Endothelial cell of umbilical vein (primary cell): ENCODE data around the gene SUPT7L. TPM values are rescaled to one million over a fixed set of nuclear protein-coding genes. Genes with fewer than 3 reads are reported as not detected.

Experiments used
- BruUV-seq: library from RNA; stranded (reverse); fragments of 400-500 nt; replicated peaks from 2 replicates; lab custom pipeline; 2021; lab: Mats Ljungman, UMichigan
- CTCF ChIA-PET: fragments of 300-600, 350-600 bp; sonication (Branson Sonifier 250); formaldehyde crosslinking; loops from one replicate; lab custom pipeline; 2021; ENCODE audit warnings: antibody characterized with exemption, inconsistent platforms; lab: Charles Lee
- POLR2A ChIA-PET: fragments of 300-600, 350-600 bp; sonication (Branson Sonifier 250); formaldehyde crosslinking; loops from one replicate; lab custom pipeline; 2021; ENCODE audit warnings: antibody characterized with exemption, inconsistent platforms; lab: Charles Lee
- DNase-seq: peaks from one replicate; pipeline ENCODE4 v3.0.0-alpha.2; 2011; ENCODE audit warnings: low read depth, low spot score
- FAIRE-seq: peaks from 2 replicates; lab custom pipeline; 2011; peaks lifted over from hg19 to GRCh38; lab: Jason Lieb, UNC
- H2AFZ ChIP-seq: 2 replicates; pipeline ENCODE4 v1.6.0; 2012; ENCODE audit warnings: low read depth, low read length, control low read depth, inconsistent platforms
- H3K27ac ChIP-seq: 2 replicates; pipeline ENCODE4 v1.5.1; 2011; ENCODE audit warnings: low read depth, mild to moderate bottlenecking, control low read depth, low read length, moderate library complexity; ENCODE audit not compliant: insufficient read depth
- H3K27me3 ChIP-seq, 2 experiments: 2 replicates each; pipeline versions ENCODE4 v1.6.0 to v1.6.1; 2011; ENCODE audit warnings: low read length in 2 of 2, mixed read lengths in 1 of 2; ENCODE audit not compliant: control insufficient read depth in 2 of 2, insufficient read depth in 2 of 2
- H3K36me3 ChIP-seq, 2 experiments: 2 replicates in 1 of 2; 3 replicates in 1 of 2; pipeline ENCODE4 v1.5.1; 2011; ENCODE audit warnings: low read length in 2 of 2, mild to moderate bottlenecking in 1 of 2, moderate library complexity in 1 of 2; ENCODE audit not compliant: control insufficient read depth in 2 of 2, insufficient read depth in 2 of 2; ENCODE audit errors: extremely low read depth in 1 of 2
- H3K4me1 ChIP-seq: 3 replicates; pipeline ENCODE4 v1.5.1; 2011; ENCODE audit warnings: mild to moderate bottlenecking, low read length; ENCODE audit not compliant: control insufficient read depth, insufficient read depth; ENCODE audit errors: extremely low read depth
- H3K4me2 ChIP-seq: 2 replicates; pipeline ENCODE4 v1.6.1; 2011; ENCODE audit warnings: low read length, control low read depth, mixed read lengths; ENCODE audit not compliant: insufficient read depth
- H3K4me3 ChIP-seq, 3 experiments: fragments of 200-600 bp in 1 of 3; sonication (generic), shearing (Covaris generic) in 1 of 3; replicated peaks in 1 of 3; 2 replicates each; pipeline ENCODE4 v1.5.1; 2011 to 2016; ENCODE audit warnings: control low read depth in 3 of 3, low read length in 3 of 3, mild to moderate bottlenecking in 2 of 3, inconsistent platforms in 1 of 3, low read depth in 1 of 3, moderate library complexity in 1 of 3; ENCODE audit not compliant: insufficient read depth in 1 of 3
- H3K79me2 ChIP-seq: 2 replicates; pipeline ENCODE4 v1.6.0; 2012; ENCODE audit warnings: low read length, inconsistent platforms; ENCODE audit not compliant: control insufficient read depth, insufficient read depth
- H3K9ac ChIP-seq: replicated peaks from 2 replicates; pipeline ENCODE3; 2011; ENCODE audit warnings: low read length, control low read depth; ENCODE audit not compliant: insufficient read depth; ENCODE audit errors: extremely low read depth
- H3K9me1 ChIP-seq: replicated peaks from 3 replicates; pipeline ENCODE4 v1.6.0; 2011; ENCODE audit warnings: mild to moderate bottlenecking, low read length; ENCODE audit not compliant: control insufficient read depth, insufficient read depth; ENCODE audit errors: extremely low read depth
- H3K9me3 ChIP-seq: replicated peaks from 2 replicates; pipeline ENCODE4 v1.5.1; 2012; ENCODE audit warnings: low read length, inconsistent platforms; ENCODE audit not compliant: control insufficient read depth, insufficient read depth
- H4K20me1 ChIP-seq: replicated peaks from 2 replicates; pipeline ENCODE3; 2011; ENCODE audit warnings: mild to moderate bottlenecking, low read length; ENCODE audit not compliant: control insufficient read depth, insufficient read depth; ENCODE audit errors: extremely low read depth
- FOS ChIP-seq: IDR thresholded peaks from 2 replicates; pipeline ENCODE4 v1.6.1; 2011; ENCODE audit warnings: mild to moderate bottlenecking, low read length, moderate library complexity, borderline replicate concordance; ENCODE audit not compliant: insufficient read depth
- GATA2 ChIP-seq: IDR thresholded peaks from 2 replicates; pipeline ENCODE4 v1.7.0; 2011; ENCODE audit warnings: low read depth, mild to moderate bottlenecking, moderate library complexity, mixed read lengths, low read length; ENCODE audit not compliant: insufficient read length, insufficient read depth
- POLR2A ChIP-seq: IDR thresholded peaks from 2 replicates; pipeline ENCODE4 v1.6.1; 2012; ENCODE audit warnings: low read depth, mild to moderate bottlenecking, control low read depth, low read length
- POLR2AphosphoS5 ChIP-seq: IDR thresholded peaks from 2 replicates; pipeline ENCODE4 v1.6.1; 2012; ENCODE audit warnings: low read depth, mild to moderate bottlenecking, control low read depth, low read length, moderate library complexity; ENCODE audit not compliant: insufficient read depth
- dilution Hi-C: fragments of 300-500 bp; cut with MboI; formaldehyde crosslinking; loops from one replicate; pipeline ENCODE4 v1.15.0; 2019; ENCODE audit warnings: low sequenced_read_pairs; ENCODE audit not compliant: extremely low pct_ligation_motif_present
- intact Hi-C: fragments of 100-400 bp; cut with micrococcal nuclease; formaldehyde crosslinking; loops from one replicate; pipeline ENCODE4 v1.10.0; 2022
- polyA plus RNA-seq, 4 experiments: library from polyadenylated mRNA; depleted of rRNA in 3 of 4; stranded (reverse) in 3 of 4; unstranded in 1 of 4; fragments of >200 nt; gene quantifications; 2 replicates each; pipeline versions ENCODE4 v1.2.1 to v1.2.3, GENCODE V29; 2011 to 2012; ENCODE audit warnings: missing spikeins in 1 of 4
- total RNA-seq: library from RNA; stranded (reverse); gene quantifications from 2 replicates; pipeline ENCODE4 v1.2.3, GENCODE V29; 2021
- TF ChIP-seq, protein P1 (sequence below): IDR thresholded peaks from 2 replicates; pipeline ENCODE4 v1.6.1; 2011; ENCODE audit not compliant: insufficient read depth, insufficient read length

Gene SUPT7L
- total and polyA plus RNA-seq, 2 donors (not counting 3 experiments of a cell fraction or from before 2014, with no cell fraction given) = 30.3 to 44.5 TPM

DNA sequence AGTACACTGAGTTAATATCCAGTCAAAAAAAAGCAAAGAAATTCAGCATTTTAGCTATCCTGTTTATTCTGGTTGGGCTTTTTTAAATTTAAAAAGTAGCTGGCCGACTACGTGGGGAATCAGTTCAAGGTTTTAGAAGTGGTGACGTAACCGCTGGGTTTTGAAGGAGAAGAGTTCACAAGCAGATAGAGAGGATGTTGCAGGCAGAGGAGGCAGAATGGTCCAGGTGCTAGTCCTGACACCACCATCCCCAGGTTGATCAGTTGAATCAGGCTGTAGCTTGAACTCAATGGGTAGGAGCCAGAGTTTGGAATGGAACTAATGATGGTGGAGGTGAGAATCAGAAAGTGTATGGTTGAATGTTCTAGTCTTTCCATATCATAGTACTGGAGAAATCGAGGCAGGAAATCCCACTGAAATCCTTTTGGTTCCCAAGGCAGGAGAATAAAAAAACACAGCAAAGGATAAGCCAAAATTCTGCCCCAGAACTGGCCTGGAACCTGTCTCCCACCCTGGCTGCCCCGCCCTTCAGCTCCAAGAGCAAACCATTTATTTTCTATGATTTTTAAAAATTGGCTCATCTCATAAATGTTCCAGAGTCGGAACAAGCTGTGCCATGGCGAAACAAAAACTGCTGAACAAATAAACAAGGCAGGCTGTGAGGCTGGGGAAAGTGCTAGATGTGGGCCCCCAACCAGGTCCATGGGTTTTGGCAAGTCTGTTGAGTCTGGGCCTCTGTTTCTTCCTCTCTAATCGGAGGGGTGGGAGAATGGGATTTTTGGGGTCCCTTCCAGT, 44.2 kb upstream of the SUPT7L start:
- Histone ChIP-seq H3K4me2 (no peak overlapping the region), H3K4me1 (peaks cover 17% of the 10 kb centered on the region), H3K27ac (no peak overlapping the region), H3K9ac (no peak overlapping the region), H3K9me1 (no peaks in the 10 kb centered on the region), H2AFZ (no peak overlapping the region), H4K20me1 (no peaks in the 10 kb centered on the region), H3K9me3 (no peaks in the 10 kb centered on the region), H3K36me3 (no peaks in the 10 kb centered on the region), H3K79me2 (no peaks in the 10 kb centered on the region), H3K4me3 (no peak overlapping the region), H3K27me3 (no peaks in the 10 kb centered on the region)
- TF ChIP-seq FOS (no peak), POLR2AphosphoS5 (no peak), GATA2 (no peak), POLR2A (no peak)
- TF ChIP-seq, protein P1, sequence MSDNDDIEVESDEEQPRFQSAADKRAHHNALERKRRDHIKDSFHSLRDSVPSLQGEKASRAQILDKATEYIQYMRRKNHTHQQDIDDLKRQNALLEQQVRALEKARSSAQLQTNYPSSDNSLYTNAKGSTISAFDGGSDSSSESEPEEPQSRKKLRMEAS = no peak
- dilution Hi-C loops (no loop called here), intact Hi-C loops (loop anchor here (5.0 kb wide), 1 partner anchor 90 kb away; no protein-coding TSS in a partner anchor)
- no TSS peak for BruUV-seq
- DNase-seq (no peak), FAIRE-seq (no peak)
- ChIA-PET CTCF (interaction anchor here (1.6 to 3.1 kb wide), 3 partner anchors 16 to 745 kb away, joined by 9 to 21 read pairs (median 10); no protein-coding TSS in a partner anchor), POLR2A (interaction anchor here (1.1 kb wide), 1 partner anchor 685 kb away, joined by 4 read pairs; the partner anchor contains the start of gene FOSL2)
